PC-9 (cell line): ENCODE results near the gene ATP1A2. TPM values are rescaled to one million over a fixed set of nuclear protein-coding genes. Genes with fewer than 3 reads are reported as not detected.

ENCODE experiments used
- BruUV-seq: library from RNA; stranded (reverse); fragments of 400-500 nt; replicated peaks from 2 replicates; lab custom pipeline; 2021; lab: Mats Ljungman, UMichigan
- CTCF ChIA-PET: fragments of 300-600 bp; sonication (Branson Sonifier 250); formaldehyde crosslinking; loops from one replicate; lab custom pipeline; 2022; ENCODE audit warnings: antibody characterized with exemption; lab: Charles Lee
- POLR2A ChIA-PET: fragments of 300-600 bp; sonication (Branson Sonifier 250); formaldehyde crosslinking; loops from one replicate; lab custom pipeline; 2022; ENCODE audit warnings: antibody characterized with exemption; ENCODE audit not compliant: unreplicated experiment; lab: Charles Lee
- DNase-seq, 2 experiments: peaks; one replicate each; pipeline versions ENCODE4 v3.0.0 to v3.0.0-alpha.2; 2015 to 2022; ENCODE audit warnings: mixed read lengths in 1 of 2
- H2AFZ ChIP-seq: fragments of 200-600 bp; sonication (generic); 2 replicates; pipeline ENCODE4 v1.8.1; 2017; ENCODE audit warnings: antibody characterized with exemption
- H3F3A ChIP-seq: fragments of 200-600 bp; sonication (generic); 2 replicates; pipeline ENCODE4 v1.8.1; 2017; ENCODE audit warnings: antibody characterized with exemption, mild to moderate bottlenecking, low read depth; ENCODE audit not compliant: insufficient read depth
- H3K27ac ChIP-seq: fragments of 200-600 bp; sonication (generic); 2 replicates; pipeline ENCODE4 v1.6.1; 2016; ENCODE audit warnings: mixed run types
- H3K27me3 ChIP-seq: fragments of 200-600 bp; sonication (generic); 2 replicates; pipeline ENCODE4 v1.6.1; 2016; ENCODE audit warnings: low read depth, mixed run types; ENCODE audit not compliant: insufficient read depth
- H3K36me3 ChIP-seq: fragments of 200-600 bp; sonication (generic); 2 replicates; pipeline ENCODE4 v1.6.1; 2016; ENCODE audit warnings: low read depth, mixed run types
- H3K4me1 ChIP-seq: fragments of 200-600 bp; sonication (generic); replicated peaks from 2 replicates; pipeline ENCODE4 v1.6.1; 2016; ENCODE audit warnings: mixed run types; ENCODE audit not compliant: insufficient read depth
- H3K4me2 ChIP-seq: fragments of 200-600 bp; sonication (generic); 2 replicates; pipeline ENCODE4 v1.6.1; 2017; ENCODE audit warnings: mixed run types
- H3K4me3 ChIP-seq: fragments of 200-600 bp; sonication (generic); 2 replicates; pipeline ENCODE4 v1.6.1; 2016; ENCODE audit warnings: mixed run types
- H3K79me2 ChIP-seq: fragments of 200-600 bp; sonication (generic); 2 replicates; pipeline ENCODE4 v1.6.1; 2017; ENCODE audit warnings: low read depth, mixed run types
- H3K9me2 ChIP-seq: fragments of 200-600 bp; sonication (generic); 2 replicates; pipeline ENCODE4 v1.8.1; 2017; ENCODE audit warnings: mild to moderate bottlenecking; ENCODE audit not compliant: insufficient read depth
- H3K9me3 ChIP-seq: fragments of 200-600 bp; sonication (generic); 2 replicates; pipeline ENCODE4 v1.8.1; 2016; ENCODE audit warnings: low read depth; ENCODE audit not compliant: insufficient read depth
- H4K20me1 ChIP-seq: fragments of 200-600 bp; sonication (generic); 2 replicates; pipeline ENCODE4 v1.8.1; 2017; ENCODE audit not compliant: insufficient read depth
- EZH2 ChIP-seq: fragments of 200-600 bp; sonication (generic); IDR thresholded peaks from 2 replicates; pipeline ENCODE4 v1.8.0; 2017; ENCODE audit warnings: antibody characterized with exemption, low read depth
- intact Hi-C: fragments of 100-400 bp; cut with micrococcal nuclease; formaldehyde crosslinking; loops from one replicate; pipeline ENCODE4 v1.10.0; 2022; ENCODE audit not compliant: unreplicated experiment
- total RNA-seq: library from RNA; stranded (reverse); gene quantifications from 2 replicates; pipeline ENCODE4 v1.2.3, GENCODE V29; 2021
- TF ChIP-seq, protein P1 (sequence below): fragments of 200-600 bp; sonication (generic); conservative IDR thresholded peaks from 2 replicates; pipeline ENCODE4 v1.6.1; 2017; ENCODE audit warnings: mixed run types, antibody characterized with exemption, mild to moderate bottlenecking, moderate library complexity

Gene ATP1A2
- total RNA-seq, 1 experiment from 2014 or later, result 1.1 TPM

DNA sequence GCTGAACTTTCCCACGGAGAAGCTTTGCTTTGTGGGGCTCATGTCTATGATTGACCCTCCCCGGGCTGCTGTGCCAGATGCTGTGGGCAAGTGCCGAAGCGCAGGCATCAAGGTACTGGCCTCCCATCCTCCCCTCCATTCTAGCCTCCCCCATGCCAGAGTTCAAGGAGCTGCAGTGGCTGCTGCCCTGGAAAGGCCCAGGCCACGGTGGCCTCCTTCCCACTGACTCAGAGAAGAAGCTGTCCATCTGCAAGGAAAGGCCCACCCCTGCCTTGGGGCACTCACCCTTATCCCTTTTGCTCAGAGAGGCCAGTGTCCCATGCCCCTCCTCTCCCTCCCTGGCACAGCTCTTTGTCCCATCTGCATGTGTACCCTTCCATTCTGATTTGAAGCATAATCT lies 14.9 kb downstream of the ATP1A2 start:
- Histone ChIP-seq H4K20me1 (no peaks in the 10 kb centered on the region), H3K4me2 (peak overlapping the region; percentile 11; the same call in 1 of the 2 replicates), H2AFZ (no peak overlapping the region), H3F3A (peaks cover 6% of the 10 kb centered on the region; the same call in 1 of the 2 replicates), H3K4me3 (no peak overlapping the region), H3K9me2 (no peaks in the 10 kb centered on the region), H3K9me3 (no peaks in the 10 kb centered on the region), H3K27ac (no peak overlapping the region), H3K27me3 (no peaks in the 10 kb centered on the region), H3K79me2 (no peaks in the 10 kb centered on the region), H3K4me1 (peaks cover 42% of the 10 kb centered on the region), H3K36me3 (no peaks in the 10 kb centered on the region)
- TF ChIP-seq EZH2, result no peak
- TF ChIP-seq, protein P1, sequence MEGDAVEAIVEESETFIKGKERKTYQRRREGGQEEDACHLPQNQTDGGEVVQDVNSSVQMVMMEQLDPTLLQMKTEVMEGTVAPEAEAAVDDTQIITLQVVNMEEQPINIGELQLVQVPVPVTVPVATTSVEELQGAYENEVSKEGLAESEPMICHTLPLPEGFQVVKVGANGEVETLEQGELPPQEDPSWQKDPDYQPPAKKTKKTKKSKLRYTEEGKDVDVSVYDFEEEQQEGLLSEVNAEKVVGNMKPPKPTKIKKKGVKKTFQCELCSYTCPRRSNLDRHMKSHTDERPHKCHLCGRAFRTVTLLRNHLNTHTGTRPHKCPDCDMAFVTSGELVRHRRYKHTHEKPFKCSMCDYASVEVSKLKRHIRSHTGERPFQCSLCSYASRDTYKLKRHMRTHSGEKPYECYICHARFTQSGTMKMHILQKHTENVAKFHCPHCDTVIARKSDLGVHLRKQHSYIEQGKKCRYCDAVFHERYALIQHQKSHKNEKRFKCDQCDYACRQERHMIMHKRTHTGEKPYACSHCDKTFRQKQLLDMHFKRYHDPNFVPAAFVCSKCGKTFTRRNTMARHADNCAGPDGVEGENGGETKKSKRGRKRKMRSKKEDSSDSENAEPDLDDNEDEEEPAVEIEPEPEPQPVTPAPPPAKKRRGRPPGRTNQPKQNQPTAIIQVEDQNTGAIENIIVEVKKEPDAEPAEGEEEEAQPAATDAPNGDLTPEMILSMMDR, result no peak
- ChIA-PET CTCF (no interaction called here), POLR2A (interaction anchor here (0.7 kb wide), 1 partner anchor 27 kb away, joined by 5 read pairs; no protein-coding TSS in a partner anchor)
- intact Hi-C loops, result no loop called here
- DNase-seq, result peak in 1 of 2 experiments; percentile 42
- BruUV-seq, result no TSS peak

DNA sequence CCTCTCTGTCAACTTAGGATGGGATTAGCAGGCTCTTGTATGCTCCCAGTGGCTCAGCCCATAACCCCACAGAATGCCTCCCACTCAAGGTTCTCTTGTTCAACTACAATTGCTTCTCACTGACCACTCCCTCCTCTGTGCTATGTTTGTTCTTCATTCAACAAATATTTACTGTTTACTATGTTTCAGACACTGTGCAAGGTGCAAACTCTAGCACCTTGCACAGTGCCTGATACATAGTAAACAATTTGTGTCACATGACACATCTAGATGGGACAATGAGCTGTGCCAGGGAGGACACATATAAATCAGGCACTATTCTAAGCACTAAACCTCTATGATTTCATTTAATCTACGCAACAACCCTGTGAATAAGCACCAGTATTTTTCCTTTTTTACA lies 15.4 kb downstream of the ATP1A2 start:
- TF ChIP-seq, protein P1, result no peak
- TF ChIP-seq EZH2, result no peak
- intact Hi-C loops, result no loop called here
- H3K27me3 ChIP-seq, result no peaks in the 10 kb centered on the region
- BruUV-seq, result no TSS peak
- no peak overlapping the region for H3K27ac ChIP-seq
- H3K9me3 ChIP-seq, result no peaks in the 10 kb centered on the region
- no peaks in the 10 kb centered on the region for H3K9me2 ChIP-seq
- H3K36me3 ChIP-seq, result no peaks in the 10 kb centered on the region
- DNase-seq, result no peak
- H2AFZ ChIP-seq, result no peak overlapping the region
- H3K4me3 ChIP-seq, result no peak overlapping the region
- POLR2A ChIA-PET, result interaction anchor here (0.7 kb wide), 1 partner anchor 28 kb away, joined by 5 read pairs; no protein-coding TSS in a partner anchor
- no peaks in the 10 kb centered on the region for H3K79me2 ChIP-seq
- CTCF ChIA-PET, result no interaction called here
- H3K4me1 ChIP-seq, result peaks cover 38% of the 10 kb centered on the region
- peak overlapping the region; percentile 11; the same call in 1 of the 2 replicates for H3K4me2 ChIP-seq
- H3F3A ChIP-seq, result peaks cover 1% of the 10 kb centered on the region; the same call in 1 of the 2 replicates
- no peaks in the 10 kb centered on the region for H4K20me1 ChIP-seq

DNA sequence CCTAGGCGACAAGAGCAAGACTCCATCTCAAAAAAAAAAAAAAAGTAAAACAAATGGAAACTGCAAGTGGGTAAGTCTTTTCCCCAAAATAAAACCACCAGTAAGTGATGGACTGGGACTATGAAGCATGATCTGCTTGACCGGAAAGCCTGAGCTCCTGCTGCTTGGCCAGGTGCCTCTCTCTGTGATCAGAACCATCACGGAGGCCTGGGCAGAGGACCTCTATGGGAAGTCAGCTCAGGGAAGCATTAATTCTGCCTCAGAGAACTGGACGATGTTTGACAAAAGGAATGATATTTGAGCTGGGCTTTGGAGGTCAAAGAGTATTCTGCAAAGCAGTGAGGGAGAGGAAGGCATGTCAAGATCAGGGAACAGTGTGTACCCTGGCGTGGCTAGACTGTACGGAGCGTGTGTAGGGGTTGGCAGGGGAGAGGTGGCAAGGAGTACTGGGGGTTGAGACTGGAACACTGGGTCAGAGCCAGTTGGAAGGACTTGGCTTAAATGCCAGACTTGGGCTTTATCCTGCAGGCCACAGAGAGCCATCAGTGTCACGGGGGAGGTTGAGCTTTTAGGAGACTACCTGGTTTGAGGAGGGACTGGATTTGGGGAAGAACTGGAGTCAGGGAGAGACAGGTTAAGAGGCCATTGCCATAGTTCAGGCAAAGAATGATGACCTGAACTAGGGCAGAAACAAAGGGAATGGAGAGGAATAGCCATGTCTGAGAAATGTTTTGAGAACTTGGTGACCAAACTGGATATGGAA lies 16.4 kb downstream of the ATP1A2 start:
- H3K27ac ChIP-seq, result no peak overlapping the region

More for the DNA sequence above, 16.4 kb downstream of the ATP1A2 start:
- Histone ChIP-seq H3K27me3 (no peaks in the 10 kb centered on the region), H3K9me3 (no peaks in the 10 kb centered on the region), H3K79me2 (no peaks in the 10 kb centered on the region), H3K4me3 (no peak overlapping the region), H3K9me2 (no peaks in the 10 kb centered on the region), H2AFZ (no peak overlapping the region), H3K4me2 (no peak overlapping the region; the same call in 1 of the 2 replicates), H3F3A (no peaks in the 10 kb centered on the region), H3K4me1 (peaks cover 27% of the 10 kb centered on the region), H4K20me1 (no peaks in the 10 kb centered on the region), H3K36me3 (no peaks in the 10 kb centered on the region)
- ChIA-PET CTCF (no interaction called here), POLR2A (no interaction called here)
- no peak for TF ChIP-seq EZH2
- TF ChIP-seq, protein P1, result no peak
- no TSS peak for BruUV-seq
- DNase-seq, result no peak
- intact Hi-C loops, result no loop called here
